IPS-20b (cell line): ENCODE data around the gene PRPF18.

ENCODE experiments used
- H3K27ac ChIP-seq: one replicate; pipeline ENCODE4 v1.5.1; 2013; ENCODE audit warnings: low read length
- H3K27me3 ChIP-seq: 2 replicates; pipeline ENCODE4 v1.6.1; 2013; ENCODE audit warnings: mild to moderate bottlenecking, low read length, inconsistent platforms; ENCODE audit not compliant: insufficient read depth
- H3K36me3 ChIP-seq: 2 replicates; pipeline ENCODE4 v1.6.1; 2013; ENCODE audit warnings: low read depth, mild to moderate bottlenecking, inconsistent platforms, low read length, moderate library complexity; ENCODE audit not compliant: insufficient read depth
- H3K4me1 ChIP-seq: 2 replicates; pipeline ENCODE4 v1.6.1; 2013; ENCODE audit warnings: mild to moderate bottlenecking, control low read depth, inconsistent platforms, low read length, moderate library complexity; ENCODE audit not compliant: insufficient read depth
- H3K4me3 ChIP-seq: 2 replicates; pipeline ENCODE4 v1.5.1; 2013; ENCODE audit warnings: mild to moderate bottlenecking, low read length, inconsistent platforms
- H3K9ac ChIP-seq: 2 replicates; pipeline ENCODE4 v1.6.1; 2013; ENCODE audit warnings: low read depth, mild to moderate bottlenecking, inconsistent platforms, low read length, moderate library complexity
- H3K9me3 ChIP-seq: 2 replicates; pipeline ENCODE4 v1.6.1; 2013; ENCODE audit warnings: mild to moderate bottlenecking, low read depth, low read length, inconsistent platforms; ENCODE audit not compliant: insufficient read depth

Gene PRPF18

DNA sequence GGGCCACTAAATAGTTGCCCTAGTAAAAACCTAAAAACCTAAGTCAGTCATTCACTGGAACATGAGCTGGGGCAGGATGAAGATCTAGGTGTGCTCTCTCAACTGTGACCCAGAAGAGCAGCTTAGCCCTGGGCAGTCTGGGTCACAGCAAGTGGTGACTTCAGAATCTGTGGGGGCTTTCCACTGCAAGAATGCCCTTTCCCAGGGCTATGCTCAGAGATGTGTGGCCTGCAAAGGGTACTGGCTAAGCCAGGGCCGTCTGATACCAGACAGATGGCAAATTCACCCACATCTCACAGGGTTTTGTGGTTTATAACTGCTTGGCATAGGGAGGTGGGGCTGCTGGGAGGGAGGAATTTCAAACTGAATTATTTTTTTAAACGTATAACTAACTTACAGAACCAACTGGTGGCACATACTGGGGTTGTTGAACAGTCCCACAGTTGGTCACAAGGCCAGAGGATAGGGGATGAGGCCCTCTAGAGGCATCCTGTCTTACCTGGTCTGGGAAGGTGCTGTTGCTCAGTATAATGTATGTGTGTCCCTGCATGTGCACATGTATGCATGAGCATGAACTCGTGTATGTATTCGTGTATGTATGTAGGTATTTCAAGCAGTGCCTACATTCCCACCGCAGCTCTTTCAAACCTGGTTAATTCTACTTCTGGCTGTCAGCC, 63.2 kb downstream of the PRPF18 start:
- H3K9me3 ChIP-seq = no peaks in the 10 kb centered on the region
- no peak overlapping the region for H3K4me3 ChIP-seq
- peaks cover 100% of the 10 kb centered on the region for H3K36me3 ChIP-seq
- H3K4me1 ChIP-seq = no peaks in the 10 kb centered on the region
- no peak overlapping the region for H3K9ac ChIP-seq
- no peaks in the 10 kb centered on the region for H3K27me3 ChIP-seq
- no peak overlapping the region for H3K27ac ChIP-seq

- peaks cover 98% of the 10 kb centered on the region for H3K36me3 ChIP-seq
- H3K9me3 ChIP-seq = no peaks in the 10 kb centered on the region
- no peaks in the 10 kb centered on the region for H3K27me3 ChIP-seq
- H3K27ac ChIP-seq = no peak overlapping the region
- no peaks in the 10 kb centered on the region for H3K4me1 ChIP-seq
- H3K9ac ChIP-seq = no peak overlapping the region
- H3K4me3 ChIP-seq = no peak overlapping the region
Observed at GRCh38 chr10:13650961-13651360, 64.2 kb downstream of the PRPF18 start.

DNA sequence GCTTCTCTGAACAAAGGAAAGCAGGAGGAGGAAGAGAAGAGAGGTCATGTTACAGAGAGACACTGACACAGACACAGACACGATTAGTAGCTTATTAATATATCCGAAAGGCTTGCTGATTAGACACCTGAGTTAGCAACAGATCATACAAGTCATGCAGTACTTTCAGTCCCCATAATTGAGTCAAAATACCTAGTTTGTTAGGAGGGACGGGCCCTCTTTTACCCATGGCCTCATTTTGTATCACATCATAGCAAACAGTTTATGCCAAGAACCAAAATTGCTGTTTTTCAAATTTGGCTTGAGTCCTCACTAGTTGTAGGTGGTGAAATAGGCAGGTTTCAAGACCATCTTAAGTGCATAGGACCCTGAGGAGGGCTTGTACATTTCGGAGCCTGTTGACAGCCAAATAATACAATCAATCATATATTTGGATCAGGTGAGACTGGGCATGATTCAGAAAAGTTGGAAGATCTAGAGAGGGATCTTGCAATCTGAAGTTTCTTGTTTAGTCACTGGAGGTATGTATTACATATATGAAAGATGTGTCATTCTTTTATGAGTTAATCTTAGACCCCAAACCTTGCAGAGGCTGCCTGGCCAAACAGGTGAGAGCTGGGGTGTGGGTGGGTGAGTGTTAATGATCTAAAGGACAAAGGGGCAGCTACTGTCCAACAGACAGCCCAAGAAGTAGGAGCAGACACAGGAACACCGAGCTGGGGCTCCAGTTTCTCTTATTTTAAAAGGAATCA, 65.4 kb downstream of the PRPF18 start:
- no peaks in the 10 kb centered on the region for H3K9me3 ChIP-seq
- no peaks in the 10 kb centered on the region for H3K27me3 ChIP-seq
- peaks cover 93% of the 10 kb centered on the region for H3K36me3 ChIP-seq
- no peak overlapping the region for H3K27ac ChIP-seq
- no peaks in the 10 kb centered on the region for H3K4me1 ChIP-seq
- no peak overlapping the region for H3K9ac ChIP-seq
- no peak overlapping the region for H3K4me3 ChIP-seq

DNA sequence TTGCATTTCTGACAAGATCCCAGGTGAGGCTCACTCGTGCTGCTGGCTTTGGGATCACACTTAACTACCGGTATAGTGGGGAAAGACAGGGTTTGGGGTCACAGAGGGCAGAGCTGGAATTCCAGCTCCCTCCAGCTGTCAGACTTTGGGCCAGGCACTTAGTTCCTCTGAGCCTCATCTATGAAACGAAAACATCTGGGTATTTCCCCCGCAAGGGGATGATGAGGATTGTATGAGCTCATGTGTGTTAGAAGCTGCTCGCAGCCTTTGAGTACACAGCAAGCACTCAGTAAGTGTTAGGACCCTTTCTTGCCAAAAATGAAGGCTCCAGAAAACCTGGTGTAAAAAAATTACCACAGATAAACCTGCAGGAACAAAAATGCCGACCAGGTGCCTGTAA, 66.1 kb downstream of the PRPF18 start:
- H3K27ac ChIP-seq = no peak overlapping the region
- H3K9ac ChIP-seq = no peak overlapping the region
- no peak overlapping the region for H3K4me3 ChIP-seq
- peaks cover 90% of the 10 kb centered on the region for H3K36me3 ChIP-seq
- no peaks in the 10 kb centered on the region for H3K9me3 ChIP-seq
- no peaks in the 10 kb centered on the region for H3K27me3 ChIP-seq
- no peaks in the 10 kb centered on the region for H3K4me1 ChIP-seq

GRCh38 chr10:13654118-13654830, 67.5 kb downstream of the PRPF18 start:
- no peak overlapping the region for H3K27ac ChIP-seq
- H3K4me1 ChIP-seq = no peaks in the 10 kb centered on the region; the same call in 1 of the 2 replicates
- H3K27me3 ChIP-seq = no peaks in the 10 kb centered on the region
- H3K9me3 ChIP-seq = no peaks in the 10 kb centered on the region
- no peak overlapping the region for H3K9ac ChIP-seq
- peaks cover 87% of the 10 kb centered on the region for H3K36me3 ChIP-seq
- no peak overlapping the region for H3K4me3 ChIP-seq

DNA sequence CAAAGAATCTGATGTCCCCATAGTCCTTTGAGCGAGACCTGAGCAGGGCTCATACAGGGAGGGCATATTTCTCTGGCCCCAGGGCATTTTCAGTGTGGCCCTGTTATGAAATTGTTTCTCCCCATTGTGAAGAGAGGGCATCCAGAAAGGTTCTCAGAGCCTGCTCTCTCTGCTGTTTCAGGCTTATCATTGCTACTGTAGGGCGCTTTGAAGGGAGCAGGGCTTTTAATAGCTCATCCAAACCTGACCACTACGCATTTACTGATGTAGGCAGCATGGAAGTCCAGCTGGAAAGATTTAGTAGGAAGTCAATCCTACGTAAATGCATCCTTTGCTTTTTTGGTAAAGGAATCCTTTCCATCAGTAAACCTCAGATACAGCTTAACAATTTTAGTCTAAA, 68.1 kb downstream of the PRPF18 start:
- H3K27me3 ChIP-seq = no peaks in the 10 kb centered on the region
- H3K9ac ChIP-seq = no peak overlapping the region
- peaks cover 87% of the 10 kb centered on the region for H3K36me3 ChIP-seq
- H3K4me3 ChIP-seq = no peak overlapping the region
- no peaks in the 10 kb centered on the region for H3K9me3 ChIP-seq
- no peak overlapping the region for H3K27ac ChIP-seq
- H3K4me1 ChIP-seq = no peaks in the 10 kb centered on the region; the same call in 1 of the 2 replicates

DNA sequence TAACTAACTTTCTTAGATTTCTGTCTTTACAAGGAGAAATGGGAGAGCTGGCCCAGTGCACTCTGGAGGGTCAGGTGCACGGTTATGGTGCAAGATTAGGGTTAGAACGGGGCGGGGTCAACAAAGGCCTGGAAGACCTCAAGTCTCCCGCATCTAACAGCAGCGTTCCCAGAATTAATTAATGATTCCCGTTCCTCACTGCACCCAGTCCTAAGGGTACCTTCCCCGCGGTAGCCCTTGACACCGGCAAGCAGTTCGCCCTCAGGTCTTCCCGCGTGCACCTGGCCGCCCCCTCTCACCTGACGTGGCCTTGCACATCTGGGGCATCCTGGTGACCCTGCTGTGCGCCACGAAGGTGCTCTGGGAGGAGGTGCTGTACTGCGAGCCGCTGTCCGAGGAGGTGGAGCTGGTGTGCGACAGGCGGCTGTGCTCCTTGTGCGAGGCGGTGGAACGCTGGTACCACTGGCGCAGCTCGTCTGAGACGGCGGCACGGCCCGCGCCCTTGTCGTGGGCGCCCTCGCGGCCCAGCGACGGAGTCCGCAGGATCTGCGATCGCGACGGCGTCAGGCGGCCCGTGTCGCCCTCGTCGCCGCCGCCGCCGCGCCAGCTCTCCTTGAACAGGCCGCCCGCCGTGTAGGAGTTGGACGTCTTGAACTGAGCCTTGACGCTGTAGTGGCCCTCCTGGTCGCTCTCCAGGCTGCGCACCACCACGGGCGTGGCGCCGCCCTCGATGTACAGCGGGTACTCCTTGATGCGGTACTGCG, 69.8 kb downstream of the PRPF18 start:
- Histone ChIP-seq H3K27ac (no peak overlapping the region), H3K27me3 (no peaks in the 10 kb centered on the region), H3K4me1 (no peaks in the 10 kb centered on the region; the same call in 1 of the 2 replicates), H3K9me3 (no peaks in the 10 kb centered on the region), H3K36me3 (peaks cover 75% of the 10 kb centered on the region), H3K4me3 (no peak overlapping the region), H3K9ac (no peak overlapping the region)

DNA sequence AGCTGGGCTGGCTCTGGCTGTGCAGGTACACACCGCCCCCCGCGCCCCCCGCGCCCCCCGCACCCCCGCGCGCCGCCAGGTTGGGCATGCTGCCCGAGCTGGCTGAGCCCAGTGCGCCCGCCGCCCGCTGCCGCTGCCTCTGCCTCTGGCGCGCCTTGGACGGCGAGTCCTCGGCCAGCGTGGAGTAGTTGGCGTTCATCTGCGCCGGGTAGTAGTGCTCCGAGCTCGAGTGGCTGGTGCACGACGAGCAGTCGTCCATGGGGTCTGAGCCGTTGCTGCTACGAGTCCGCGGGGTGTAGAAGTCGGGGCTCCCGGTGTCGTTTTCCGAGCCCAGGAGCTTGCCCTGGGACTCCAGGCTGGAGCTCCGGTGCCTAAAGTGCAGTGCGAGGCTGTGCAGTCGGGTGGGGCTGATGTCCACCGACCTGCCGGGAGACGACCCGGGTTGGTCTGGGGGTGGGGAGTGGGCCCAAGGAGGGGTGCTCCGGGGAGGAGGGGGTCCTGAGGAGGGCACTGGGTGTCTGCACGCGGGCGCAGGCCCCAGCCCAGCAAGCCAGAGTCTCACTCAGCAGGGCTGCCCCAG, 70.4 kb downstream of the PRPF18 start:
- H3K9ac ChIP-seq = no peak overlapping the region
- H3K4me1 ChIP-seq = no peaks in the 10 kb centered on the region; the same call in 1 of the 2 replicates
- peaks cover 73% of the 10 kb centered on the region for H3K36me3 ChIP-seq
- no peaks in the 10 kb centered on the region for H3K9me3 ChIP-seq
- no peak overlapping the region for H3K4me3 ChIP-seq
- H3K27ac ChIP-seq = no peak overlapping the region
- H3K27me3 ChIP-seq = no peaks in the 10 kb centered on the region

DNA sequence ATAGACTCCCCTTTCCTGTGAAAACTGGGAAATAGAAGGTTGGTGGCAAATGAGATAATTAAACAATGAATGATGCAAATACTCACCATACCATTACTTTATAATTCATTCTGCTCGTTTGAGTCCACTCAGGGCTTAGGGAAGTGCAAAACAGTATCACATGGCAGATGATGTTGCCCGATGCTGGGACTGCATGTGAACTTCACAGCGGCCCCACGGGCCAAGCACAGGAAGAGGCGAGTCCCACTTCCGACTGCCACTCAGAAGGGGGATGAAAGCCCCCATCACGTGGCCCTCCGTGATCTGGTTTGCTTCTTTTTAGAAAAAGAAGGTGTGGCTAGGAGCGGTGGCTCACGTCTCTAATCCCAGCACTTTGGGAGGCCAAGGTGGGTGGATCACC, 71.5 kb downstream of the PRPF18 start:
- no peaks in the 10 kb centered on the region for H3K27me3 ChIP-seq
- H3K36me3 ChIP-seq = peaks cover 73% of the 10 kb centered on the region
- no peaks in the 10 kb centered on the region; the same call in 1 of the 2 replicates for H3K4me1 ChIP-seq
- no peak overlapping the region for H3K27ac ChIP-seq
- H3K9ac ChIP-seq = no peak overlapping the region
- no peaks in the 10 kb centered on the region for H3K9me3 ChIP-seq
- no peak overlapping the region for H3K4me3 ChIP-seq

DNA sequence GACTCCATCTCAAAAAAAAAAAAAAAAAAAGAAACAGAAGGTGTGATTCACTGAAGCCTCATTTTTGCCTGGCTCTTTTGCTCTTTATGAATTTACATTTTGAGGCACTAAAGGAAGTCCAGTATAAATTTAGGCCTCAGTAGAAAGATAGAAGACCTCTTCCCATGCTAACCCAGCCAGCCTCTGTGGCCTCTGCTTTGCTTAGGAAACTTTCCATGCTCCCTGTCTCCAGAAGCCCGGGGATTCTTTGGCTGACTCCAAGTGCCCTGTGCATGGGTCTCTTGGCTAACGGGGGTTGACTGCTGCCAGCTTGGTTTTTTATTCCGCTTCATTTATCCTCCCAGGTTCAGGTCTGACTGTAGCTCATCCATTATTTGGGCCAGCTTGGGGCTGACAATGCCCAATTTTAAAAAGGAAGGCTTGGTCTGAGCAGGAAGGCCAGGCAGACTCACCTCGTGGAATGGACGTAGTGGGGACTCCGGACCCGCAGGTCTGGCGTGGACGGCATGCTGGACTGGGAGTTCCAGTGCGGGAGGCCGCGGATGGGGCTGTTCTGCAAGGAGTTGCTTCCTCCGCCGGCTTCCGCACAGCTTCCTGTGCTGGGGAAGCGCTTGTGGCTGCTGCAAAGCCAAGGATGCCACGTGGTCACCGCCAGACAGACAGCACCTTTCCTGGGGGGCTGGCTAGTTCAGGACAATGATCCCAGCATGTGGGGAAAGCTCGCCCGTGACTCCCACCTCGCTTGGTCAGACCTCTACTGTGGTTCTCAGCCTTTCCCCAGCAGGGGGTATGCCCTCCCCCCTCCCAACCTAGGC, 72.3 kb downstream of the PRPF18 start:
- Histone ChIP-seq H3K4me1 (no peaks in the 10 kb centered on the region; the same call in 1 of the 2 replicates), H3K27ac (no peak overlapping the region), H3K9ac (no peak overlapping the region), H3K4me3 (no peak overlapping the region), H3K27me3 (no peaks in the 10 kb centered on the region), H3K9me3 (no peaks in the 10 kb centered on the region), H3K36me3 (peaks cover 73% of the 10 kb centered on the region)
